Measurements from ENCODE around the gene CYTH3. TPM values are rescaled to one million over a fixed set of nuclear protein-coding genes. Genes with fewer than 3 reads are reported as not detected.

CYTH3 gene
- total RNA-seq, 1 experiment from 2014 or later = 16.7 TPM

DNA sequence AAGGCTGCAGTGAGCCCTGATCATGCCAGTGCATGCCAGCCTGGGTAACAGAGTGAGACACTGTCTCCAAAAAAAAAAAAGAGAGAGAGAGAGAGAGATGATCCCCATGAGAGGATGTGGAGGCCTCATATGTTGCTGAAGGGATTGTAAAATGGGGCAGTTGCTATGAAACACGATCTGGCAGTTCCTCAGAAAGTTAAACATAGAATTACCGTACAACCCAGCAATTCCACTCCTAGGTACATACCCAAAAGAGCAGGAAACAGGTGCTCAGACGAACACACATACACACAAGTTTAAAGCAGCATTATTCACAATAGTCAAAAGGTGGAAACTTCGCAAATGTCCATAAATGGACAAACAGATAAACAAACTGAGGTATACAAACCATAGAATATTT, 27.4 kb upstream of the CYTH3 start:
- POLR2A ChIA-PET = no interaction called here
- CTCF ChIA-PET = no interaction called here
- no TSS peak for BruUV-seq (replicated peaks)

More for the DNA sequence above, 27.4 kb upstream of the CYTH3 start:
- RAD21 ChIA-PET (ENCODE audit: low non-redundant PET in 1 of 2, low total read pairs in 2 of 2, uncharacterized antibody in 2 of 2, unreplicated experiment in 2 of 2) = no interaction called here
- Histone ChIP-seq H3K9me2 (ENCODE audit: insufficient read depth) (no peaks in the 10 kb centered on the region), H3K27ac (ENCODE audit: low read depth, low read length) (no peak overlapping the region), H3K4me2 (ENCODE audit: low read length) (no peak overlapping the region), H4K20me1 (ENCODE audit: insufficient read depth) (no peaks in the 10 kb centered on the region), H3K4me1 (ENCODE audit: control insufficient read depth in 1 of 2, insufficient read depth in 2 of 2, low read length in 2 of 2) (no peaks in the 10 kb centered on the region), H2AFZ (ENCODE audit: low read depth, low read length, poor library complexity, severe bottlenecking) (no peak overlapping the region), H3K9ac (ENCODE audit: low read length) (no peak overlapping the region), H3K79me2 (ENCODE audit: insufficient read depth, low read length) (no peaks in the 10 kb centered on the region), H3K36me3 (ENCODE audit: control insufficient read depth in 1 of 2, insufficient read depth in 2 of 2, low read length in 2 of 2) (no peaks in the 10 kb centered on the region), H3K4me3 (replicated peaks in 1 of 2; ENCODE audit: low read depth in 1 of 2, low read length in 2 of 2) (no peak overlapping the region), H3K9me3 (ENCODE audit: control insufficient read depth in 1 of 2, insufficient read depth in 1 of 2, low read depth in 1 of 2, low read length in 2 of 2) (no peaks in the 10 kb centered on the region), H3K27me3 (ENCODE audit: insufficient read depth, low read length) (no peaks in the 10 kb centered on the region)
- DNase-seq (ENCODE audit: low read depth, low spot score) (no peak), ATAC-seq (no peak)
- TF ChIP-seq RAD21 (IDR thresholded peaks at IDR 0.05; ENCODE audit: low read depth) (no peak), EZH2phosphoT487 (IDR thresholded peaks at IDR 0.05; ENCODE audit: borderline replicate concordance) (no peak), POLR2AphosphoS5 (IDR thresholded peaks at IDR 0.05; ENCODE audit: low read depth, low read length) (no peak), CTCF (IDR thresholded peaks at IDR 0.05 in 2 of 3, conservative IDR thresholded peaks at IDR 0.05 in 1 of 3; ENCODE audit: borderline replicate concordance in 1 of 3, insufficient read depth in 1 of 3, low read depth in 2 of 3, low read length in 2 of 3) (no peak), ZNF274 (IDR thresholded peaks at IDR 0.05; ENCODE audit: low read depth, low read length) (no peak), CBX3 (IDR thresholded peaks at IDR 0.05; ENCODE audit: low read depth) (no peak), SRF (IDR thresholded peaks at IDR 0.05; ENCODE audit: low read depth) (no peak), JUND (IDR thresholded peaks at IDR 0.05) (no peak), SP1 (IDR thresholded peaks at IDR 0.05; ENCODE audit: low read depth) (no peak), POLR2A (IDR thresholded peaks at IDR 0.05; ENCODE audit: borderline replicate concordance, extremely low read depth, insufficient read depth, insufficient read length) (no peak), TCF7L2 (IDR thresholded peaks at IDR 0.05; ENCODE audit: borderline replicate concordance, extremely low read depth, insufficient read depth, insufficient read length) (no peak), EGR1 (IDR thresholded peaks at IDR 0.05; ENCODE audit: low read depth) (no peak), FOSL1 (IDR thresholded peaks at IDR 0.05; ENCODE audit: low read depth) (no peak), YY1 (IDR thresholded peaks at IDR 0.05; ENCODE audit: extremely low read depth, insufficient replicate concordance, low read depth, low read length) (no peak), REST (IDR thresholded peaks at IDR 0.05; ENCODE audit: low read depth) (no peak)
- intact Hi-C loops (cut with micrococcal nuclease) = no loop called here
